Ammon's horn (tissue), 1 donor: ENCODE data around the gene FGF11.

Experiments used
- DNase-seq: peaks from one replicate; pipeline ENCODE4 v3.0.0-alpha.2; 2016; ENCODE audit warnings: low spot score

FGF11 gene

DNA sequence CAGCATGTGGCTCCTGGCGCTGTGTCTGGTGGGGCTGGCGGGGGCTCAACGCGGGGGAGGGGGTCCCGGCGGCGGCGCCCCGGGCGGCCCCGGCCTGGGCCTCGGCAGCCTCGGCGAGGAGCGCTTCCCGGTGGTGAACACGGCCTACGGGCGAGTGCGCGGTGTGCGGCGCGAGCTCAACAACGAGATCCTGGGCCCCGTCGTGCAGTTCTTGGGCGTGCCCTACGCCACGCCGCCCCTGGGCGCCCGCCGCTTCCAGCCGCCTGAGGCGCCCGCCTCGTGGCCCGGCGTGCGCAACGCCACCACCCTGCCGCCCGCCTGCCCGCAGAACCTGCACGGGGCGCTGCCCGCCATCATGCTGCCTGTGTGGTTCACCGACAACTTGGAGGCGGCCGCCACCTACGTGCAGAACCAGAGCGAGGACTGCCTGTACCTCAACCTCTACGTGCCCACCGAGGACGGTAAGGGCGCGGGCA lies 31.0 kb upstream of the FGF11 start:
- DNase-seq, result no peak

DNA sequence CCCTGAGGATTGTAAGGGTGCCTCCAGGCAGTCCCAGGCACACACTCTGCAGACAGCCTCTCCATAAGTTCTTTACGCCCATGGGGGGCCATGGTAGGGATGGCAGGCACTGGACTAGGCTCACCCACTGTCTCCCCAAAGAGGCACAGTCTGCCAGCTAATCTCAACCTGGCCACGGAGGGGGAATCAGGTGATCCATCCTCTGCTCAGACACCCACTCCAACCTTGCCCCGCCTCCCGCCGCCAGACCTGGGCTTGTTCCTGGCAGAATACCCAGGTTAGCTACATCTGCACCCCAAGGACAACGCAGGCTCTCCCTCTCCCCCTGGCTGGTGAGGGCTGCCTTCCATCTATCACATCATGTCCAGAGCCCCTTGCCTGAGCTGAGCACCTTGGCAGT lies 30.4 kb upstream of the FGF11 start:
- DNase-seq, result no peak

DNA sequence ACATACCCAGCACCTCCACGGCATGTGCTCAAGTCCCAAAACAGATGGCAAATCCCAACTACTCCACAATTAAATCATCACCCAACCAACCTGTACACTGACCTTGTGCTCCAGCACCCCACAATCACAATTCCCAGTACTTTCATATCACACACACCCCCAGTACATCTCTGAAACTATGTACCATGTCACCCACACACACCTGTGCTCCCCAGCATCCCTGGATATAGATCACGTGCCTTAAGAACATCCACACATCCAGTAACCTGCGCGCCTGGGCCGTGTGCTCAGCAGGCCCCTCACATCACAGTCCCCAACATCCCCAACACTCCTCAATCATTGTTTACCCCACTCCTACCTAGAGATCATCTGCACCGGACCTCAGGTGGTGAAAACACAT lies 29.6 kb upstream of the FGF11 start:
- no peak for DNase-seq

DNA sequence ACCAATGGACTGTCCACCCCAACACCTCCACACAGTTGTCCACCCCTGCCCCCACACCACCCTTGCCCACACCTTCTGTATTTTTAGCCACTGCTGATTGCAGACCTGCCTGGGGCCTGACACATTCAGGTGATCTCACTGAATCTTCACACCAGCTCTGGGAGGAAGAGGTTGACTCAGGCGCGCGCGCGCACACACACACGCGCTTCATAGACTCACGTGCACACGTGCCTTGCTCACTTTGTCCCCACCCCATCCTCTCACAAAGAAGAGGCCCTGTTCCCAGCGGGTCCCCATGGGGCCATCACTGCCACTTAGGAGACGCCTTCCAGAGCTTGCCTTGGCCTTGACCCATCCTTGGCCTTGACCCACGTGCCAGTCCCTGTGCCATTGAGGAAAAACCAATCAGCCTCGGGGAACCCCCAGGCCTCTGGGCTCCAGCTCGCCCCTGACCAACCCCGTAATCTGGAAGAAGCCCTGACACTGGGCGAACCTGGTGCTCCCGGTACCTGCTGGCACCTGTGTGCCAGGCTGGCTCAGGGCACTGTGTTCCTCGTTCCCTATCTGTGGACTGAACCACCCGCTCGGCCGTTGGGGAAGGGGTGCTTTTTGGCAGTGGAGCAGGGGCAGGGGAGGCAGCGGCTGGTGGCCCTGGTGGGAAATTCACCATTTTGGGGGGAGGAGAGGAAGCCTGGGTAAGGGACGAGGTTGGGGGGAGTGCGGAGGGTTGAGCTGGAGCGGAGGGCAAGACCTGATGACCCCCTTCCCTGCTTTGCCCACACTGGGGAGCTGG lies 28.5 kb upstream of the FGF11 start:
- no peak for DNase-seq

DNA sequence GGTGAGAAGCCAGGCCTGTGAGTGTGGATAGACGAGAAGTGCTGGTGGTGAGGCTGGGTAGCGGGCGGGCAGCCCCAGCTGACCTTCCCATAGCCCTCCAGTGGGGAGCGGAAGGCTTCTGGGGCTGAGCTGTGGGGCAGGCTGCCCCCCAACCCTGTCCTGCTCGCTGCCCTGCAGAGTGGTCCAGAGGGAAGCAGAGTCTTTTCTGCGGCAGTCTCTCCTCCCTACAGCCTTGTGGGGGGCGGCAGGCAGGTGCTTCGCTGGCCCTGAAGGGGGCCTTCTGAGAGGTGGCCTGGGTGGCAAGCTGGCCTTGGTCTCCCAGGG lies 27.9 kb upstream of the FGF11 start:
- DNase-seq, result no peak

DNA sequence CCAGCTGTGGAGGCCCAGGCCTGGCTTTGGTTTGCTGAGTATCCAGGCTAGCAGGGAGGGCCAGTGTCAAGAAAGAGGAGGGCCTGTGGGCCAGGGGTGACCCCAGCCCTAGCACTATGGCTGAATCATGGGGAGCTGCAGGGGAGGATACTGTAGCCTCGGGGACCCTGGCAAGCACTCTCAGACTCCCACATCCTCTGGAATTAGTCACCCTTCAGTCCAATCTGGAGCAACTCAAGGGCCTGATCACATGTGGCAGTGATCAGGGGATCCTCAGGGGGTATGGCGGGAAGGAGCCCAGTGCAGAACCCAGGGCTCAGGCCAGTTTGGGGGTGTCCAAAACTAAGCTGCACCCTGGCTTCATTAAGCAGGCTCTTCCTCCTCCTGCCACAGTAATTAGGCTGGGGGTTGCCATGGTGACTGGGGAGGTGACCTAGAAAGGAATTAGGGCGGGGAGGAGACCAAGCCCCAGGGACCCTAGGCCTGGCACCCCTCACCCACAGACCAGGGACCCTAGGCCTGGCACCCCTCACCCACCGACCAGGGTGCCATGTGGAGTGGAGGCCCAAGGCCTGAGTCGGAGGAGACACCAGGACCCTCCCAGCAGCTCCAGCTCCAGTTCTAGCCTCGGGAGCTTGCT lies 25.8 kb upstream of the FGF11 start:
- DNase-seq, result no peak

DNA sequence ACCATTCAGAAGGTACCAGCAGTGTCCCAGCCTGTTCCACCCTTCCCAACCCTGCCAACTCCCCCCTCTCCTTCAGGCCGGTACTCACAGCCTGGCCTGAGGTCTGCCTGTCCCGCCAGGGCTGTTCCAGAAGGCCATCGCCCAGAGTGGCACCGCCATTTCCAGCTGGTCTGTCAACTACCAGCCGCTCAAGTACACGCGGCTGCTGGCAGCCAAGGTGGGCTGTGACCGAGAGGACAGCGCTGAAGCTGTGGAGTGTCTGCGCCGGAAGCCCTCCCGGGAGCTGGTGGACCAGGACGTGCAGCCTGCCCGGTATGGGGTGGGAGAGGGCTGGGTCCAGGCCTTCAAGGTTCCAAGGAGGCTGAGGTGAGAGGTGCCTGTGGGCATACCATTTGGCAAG lies 24.5 kb upstream of the FGF11 start:
- no peak for DNase-seq

DNA sequence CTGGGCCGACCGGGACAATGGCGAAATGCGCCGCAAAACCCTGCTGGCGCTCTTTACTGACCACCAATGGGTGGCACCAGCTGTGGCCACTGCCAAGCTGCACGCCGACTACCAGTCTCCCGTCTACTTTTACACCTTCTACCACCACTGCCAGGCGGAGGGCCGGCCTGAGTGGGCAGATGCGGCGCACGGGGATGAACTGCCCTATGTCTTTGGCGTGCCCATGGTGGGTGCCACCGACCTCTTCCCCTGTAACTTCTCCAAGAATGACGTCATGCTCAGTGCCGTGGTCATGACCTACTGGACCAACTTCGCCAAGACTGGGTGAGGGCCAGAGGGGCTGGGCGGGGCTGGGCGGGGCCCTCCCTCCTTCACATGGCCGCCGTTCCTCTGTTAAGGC lies 23.5 kb upstream of the FGF11 start:
- DNase-seq, result no peak

DNA sequence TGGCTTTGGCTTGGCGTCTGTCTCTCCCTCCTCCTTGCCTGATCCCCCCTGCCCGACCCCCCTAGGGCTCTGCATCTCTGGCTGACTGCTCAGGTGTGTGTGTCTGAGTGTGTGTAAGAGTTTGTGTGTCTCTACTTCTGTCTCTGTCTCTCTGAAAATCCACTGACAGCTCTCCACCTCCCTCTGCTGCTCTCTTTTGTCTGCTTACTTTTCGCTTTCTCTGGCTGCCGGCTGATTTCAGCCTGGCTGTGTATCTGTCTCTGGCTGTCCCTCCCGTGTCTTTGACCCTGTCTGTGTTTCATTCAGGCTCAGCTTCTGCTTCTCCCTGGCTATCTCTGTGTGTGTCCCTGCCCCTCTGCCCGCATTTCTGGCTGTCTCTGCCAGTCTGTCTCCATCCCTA lies 23.0 kb upstream of the FGF11 start:
- DNase-seq, result no peak

DNA sequence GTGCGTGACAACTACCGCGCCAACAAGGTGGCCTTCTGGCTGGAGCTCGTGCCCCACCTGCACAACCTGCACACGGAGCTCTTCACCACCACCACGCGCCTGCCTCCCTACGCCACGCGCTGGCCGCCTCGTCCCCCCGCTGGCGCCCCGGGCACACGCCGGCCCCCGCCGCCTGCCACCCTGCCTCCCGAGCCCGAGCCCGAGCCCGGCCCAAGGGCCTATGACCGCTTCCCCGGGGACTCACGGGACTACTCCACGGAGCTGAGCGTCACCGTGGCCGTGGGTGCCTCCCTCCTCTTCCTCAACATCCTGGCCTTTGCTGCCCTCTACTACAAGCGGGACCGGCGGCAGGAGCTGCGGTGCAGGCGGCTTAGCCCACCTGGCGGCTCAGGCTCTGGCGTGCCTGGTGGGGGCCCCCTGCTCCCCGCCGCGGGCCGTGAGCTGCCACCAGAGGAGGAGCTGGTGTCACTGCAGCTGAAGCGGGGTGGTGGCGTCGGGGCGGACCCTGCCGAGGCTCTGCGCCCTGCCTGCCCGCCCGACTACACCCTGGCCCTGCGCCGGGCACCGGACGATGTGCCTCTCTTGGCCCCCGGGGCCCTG lies 22.2 kb upstream of the FGF11 start:
- no peak for DNase-seq

DNA sequence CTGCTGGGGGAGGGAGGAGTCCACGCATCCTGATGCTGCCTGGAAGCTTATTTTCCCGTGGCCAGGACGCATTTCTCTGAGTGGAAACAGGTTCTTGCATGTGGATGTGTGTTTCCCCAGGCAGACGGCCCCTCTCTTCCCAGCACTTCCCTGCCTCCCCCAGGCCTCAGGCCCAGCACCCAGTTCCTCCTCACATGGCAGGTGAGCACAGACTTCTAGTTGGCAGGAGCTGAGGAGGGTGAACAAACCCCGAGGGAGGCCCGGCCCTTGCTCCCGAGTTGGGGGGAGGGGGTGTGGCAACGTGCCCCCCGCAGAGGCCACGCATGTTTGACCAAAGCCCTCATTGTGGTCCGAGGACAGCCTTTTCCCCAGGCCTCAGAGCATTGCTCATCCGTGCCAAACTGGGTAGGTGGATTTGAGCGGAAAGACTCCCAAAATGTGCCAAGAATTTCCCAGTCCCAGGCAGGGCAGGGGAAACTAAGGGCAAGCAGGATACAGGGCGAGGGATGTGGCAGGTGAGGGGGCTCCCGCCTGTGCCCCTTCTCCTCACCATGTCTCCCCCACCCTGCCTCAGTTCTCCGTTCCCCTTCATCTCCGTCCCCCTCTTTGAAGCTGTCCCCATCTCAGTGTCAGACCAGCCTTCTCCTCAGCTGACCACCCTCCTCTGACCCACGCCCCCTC lies 20.7 kb upstream of the FGF11 start:
- no peak for DNase-seq

DNA sequence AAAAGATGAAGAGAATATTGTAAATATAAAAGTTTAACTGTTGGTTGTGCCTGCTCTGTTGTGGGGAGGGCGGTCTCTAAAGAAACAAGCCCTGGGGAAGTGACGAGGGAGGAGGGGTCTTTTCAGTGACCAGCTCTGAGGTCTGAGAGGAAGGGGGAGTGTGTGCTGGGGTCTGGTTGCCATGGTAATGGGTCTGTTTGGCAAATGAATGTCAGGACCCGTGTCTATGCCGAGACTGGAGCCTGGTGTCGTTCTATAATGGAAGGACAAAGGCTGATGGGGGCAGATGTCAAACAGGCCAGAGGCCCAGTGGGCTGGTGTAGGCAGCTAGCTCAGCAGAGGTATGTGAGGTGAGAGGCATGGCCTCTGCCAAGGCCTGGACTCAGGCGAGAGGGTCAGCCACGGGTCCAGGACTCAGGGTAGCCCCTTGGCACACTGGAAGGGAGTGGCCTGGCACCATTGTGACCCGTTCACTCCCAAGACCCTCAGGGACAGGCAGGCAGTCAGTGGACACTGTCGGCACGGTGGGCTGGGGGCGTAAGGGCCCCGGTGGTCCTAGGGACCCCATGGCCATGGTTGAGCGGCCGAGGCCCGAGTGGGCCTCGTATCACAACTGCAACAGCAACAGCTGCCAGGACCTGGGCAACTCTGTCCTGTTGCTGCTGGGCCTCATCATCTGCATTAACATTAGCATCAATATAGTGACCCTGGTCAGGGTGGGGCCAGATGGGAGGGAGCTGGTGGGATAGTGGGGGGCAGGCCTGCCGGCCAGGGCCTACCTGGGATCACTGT lies 19.3 kb upstream of the FGF11 start, which contains the start of gene SPEM1:
Gene SPEM1, plus strand, starts transcription at position 506 of the 792 bp plus-strand sequence. Its CDS starts 61 bp downstream, at position 567.
- no peak for DNase-seq

DNA sequence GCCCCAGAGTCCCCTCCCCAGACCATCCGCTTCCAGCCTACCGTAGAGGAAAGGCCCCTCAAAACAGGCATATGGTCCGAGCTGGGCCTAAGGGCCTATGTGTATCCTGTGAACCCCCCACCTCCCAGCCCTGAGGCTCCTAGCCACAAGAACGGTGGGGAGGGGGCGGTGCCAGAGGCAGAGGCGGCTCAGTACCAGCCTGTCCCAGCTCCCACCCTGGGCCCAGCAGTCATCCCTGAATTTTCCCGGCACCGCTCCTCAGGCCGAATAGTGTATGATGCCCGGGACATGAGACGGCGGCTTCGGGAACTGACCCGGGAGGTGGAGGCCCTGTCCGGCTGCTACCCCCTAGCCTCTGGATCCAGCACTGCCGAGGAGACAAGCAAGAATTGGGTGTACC lies 18.1 kb upstream of the FGF11 start:
- DNase-seq, result no peak

DNA sequence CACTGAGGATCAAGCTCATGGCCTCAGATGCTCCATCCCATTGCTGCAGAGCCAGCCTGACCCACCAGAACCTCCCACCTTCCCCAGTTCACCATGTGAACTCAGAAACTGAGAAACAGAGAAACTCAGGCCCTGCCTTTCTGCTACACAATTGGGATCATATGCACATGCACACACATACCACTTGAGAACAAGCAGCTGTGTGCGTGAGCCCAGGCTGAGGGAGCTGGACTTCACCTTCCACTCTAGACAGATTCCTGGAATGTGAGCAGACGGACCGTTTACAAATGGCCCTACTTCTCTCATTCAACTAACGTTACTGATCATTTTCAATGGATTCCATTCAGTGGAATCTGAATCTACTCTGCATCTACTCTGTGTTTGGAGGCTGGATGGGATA lies 15.6 kb upstream of the FGF11 start:
- no peak for DNase-seq

DNA sequence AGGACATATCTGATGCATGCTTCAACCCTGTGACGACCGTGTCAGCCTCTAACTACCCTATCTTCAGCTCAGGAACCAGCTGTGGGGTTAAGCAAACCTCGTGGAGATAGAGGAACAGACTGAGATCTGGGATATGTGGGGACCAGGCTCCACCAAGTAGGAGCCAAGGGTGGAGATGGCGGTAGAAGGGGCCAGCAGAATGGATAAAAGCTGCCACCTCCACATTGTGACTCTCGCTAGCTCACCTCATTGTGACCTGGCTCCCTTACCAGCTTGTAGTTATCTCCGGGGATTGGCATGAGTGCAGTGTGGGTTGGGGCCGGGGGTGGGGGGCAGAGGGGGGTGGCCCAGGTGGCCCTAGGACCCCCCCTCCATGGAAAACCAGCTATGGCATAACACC lies 14.0 kb upstream of the FGF11 start, which contains the start of gene SPEM2:
Gene SPEM2, plus strand, starts transcription at position 301 of the 400 bp plus-strand sequence. Its CDS starts 73 bp downstream, at position 374.
- no peak for DNase-seq

DNA sequence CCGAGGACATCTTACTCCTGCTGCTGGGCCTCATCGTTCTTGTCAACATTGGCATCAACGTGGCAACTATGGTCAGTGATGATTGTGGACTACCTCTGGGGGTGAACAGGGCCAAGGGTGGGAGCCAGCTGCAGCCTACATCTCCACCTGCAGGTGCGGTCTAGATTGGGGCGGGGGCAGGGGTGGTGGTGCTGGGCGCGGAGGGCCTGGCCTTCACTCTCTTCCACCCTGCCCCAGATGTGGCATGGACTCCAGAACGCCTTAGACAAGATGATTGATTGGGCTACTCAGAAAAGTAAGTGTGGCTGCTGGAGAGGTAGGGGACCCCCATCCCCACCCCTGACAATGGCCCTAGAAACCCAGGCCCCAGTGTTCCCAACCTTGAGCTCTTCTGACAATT lies 13.6 kb upstream of the FGF11 start:
- no peak for DNase-seq

DNA sequence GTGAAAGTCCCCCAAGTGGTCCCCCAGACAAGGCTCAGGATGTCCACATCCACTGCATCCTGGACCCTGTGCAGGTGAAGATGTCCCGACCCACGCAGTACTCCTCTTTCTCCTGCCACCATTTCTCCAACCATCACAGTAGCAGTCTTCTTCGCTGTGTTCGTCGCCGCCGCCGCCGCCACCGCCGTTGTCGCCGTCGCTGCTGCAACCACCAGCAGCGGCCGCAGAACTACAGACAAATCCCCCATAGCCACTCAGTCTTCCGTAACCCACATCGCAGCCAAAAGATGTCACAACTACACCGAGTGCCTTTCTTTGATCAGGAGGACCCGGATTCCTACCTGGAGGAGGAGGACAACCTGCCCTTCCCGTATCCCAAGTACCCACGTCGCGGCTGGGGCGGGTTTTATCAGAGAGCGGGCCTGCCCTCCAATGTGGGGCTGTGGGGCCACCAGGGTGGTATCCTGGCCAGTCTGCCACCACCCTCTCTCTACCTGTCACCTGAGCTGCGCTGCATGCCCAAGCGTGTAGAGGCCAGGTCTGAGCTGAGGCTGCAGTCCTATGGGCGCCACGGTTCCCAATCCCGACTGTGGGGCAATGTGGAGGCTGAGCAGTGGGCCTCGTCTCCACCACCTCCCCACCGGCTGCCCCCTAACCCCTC lies 13.0 kb upstream of the FGF11 start:
- no peak for DNase-seq

DNA sequence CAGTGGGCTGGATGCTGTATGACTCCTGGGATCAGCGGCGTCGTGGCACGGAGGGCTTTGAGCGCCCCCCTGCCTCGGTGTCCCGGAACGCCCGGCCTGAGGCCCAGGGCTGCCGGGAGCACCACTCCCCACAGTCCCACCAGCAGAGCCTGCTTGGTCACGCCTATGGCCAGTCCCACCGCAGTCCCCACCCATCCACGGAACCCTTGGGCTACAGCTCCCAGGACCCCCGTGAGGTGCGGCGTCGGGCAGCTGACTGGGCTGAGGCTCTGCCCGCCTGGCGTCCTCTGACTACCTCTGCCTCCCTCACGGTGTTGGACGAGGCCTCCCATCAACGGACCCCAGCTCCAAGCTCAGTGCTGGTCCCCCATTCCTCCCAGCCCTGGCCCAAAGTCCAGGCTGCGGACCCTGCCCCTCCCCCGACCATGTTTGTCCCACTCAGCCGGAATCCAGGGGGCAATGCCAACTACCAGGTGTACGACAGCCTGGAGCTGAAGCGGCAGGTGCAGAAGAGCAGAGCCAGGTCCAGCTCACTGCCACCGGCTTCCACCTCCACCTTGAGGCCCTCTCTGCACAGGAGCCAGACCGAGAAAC lies 12.3 kb upstream of the FGF11 start:
- no peak for DNase-seq

DNA sequence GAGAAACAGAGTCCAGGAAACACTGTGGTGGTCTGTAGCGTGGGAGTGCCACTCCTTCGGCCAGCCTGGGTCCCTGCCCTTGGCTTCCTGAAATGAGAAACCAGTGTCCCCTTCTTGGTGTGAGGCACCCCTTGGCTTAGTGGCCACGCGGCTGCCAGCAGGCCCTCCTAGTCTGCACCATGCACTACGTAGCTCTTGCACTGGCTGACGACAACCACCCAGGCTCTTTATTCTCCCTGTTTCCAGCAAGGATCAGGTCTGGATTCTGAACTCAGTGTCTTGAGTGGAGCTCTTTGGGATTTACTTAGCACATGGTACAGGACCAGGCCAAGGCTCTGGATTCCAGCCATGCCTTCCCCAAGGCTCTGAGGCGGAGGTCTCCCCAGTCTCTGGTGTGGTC lies 11.8 kb upstream of the FGF11 start:
- DNase-seq, result no peak

DNA sequence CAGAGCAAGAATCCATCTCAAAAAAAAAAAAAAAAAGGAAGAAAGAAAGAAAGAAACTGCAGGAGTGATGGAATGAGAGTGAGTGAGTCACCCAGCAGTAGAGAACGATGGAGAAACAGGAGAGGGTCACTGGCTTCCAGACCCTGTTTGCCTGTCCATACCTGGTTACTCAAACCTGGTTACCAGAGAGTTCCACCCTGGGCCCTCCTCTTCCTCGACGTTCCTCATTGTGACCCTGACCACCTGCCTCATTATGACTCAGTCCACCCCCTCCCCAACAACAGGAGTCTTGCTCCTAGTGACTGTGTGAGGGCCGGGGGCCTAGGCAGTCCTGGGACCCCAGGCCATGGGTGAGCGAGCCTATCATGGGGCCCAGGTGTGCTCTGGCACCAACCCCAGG lies 10.8 kb upstream of the FGF11 start, which contains the start of gene SPEM3:
Gene SPEM3, plus strand, starts transcription at position 301 of the 400 bp plus-strand sequence. Its CDS starts 46 bp downstream, at position 347.
- DNase-seq, result no peak

DNA sequence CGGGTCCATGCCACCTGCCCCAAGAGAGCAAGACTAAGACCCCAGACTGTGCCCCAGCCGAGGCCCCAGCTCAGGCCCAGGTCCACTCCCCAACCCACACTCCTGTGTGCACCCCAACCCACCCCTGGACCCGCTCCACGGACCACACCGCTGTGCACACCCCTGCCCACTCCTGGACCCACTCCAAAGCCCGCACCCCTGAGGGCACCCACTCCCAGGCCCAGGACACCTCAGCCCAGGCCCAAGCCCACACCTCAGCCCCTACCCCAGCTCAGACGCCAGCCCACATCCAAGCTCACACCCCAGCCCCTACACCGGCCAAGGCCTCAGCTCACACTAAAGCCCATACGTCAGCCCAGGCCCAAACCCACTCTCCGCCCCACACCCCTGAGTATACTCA lies 9.6 kb upstream of the FGF11 start:
- no peak for DNase-seq
